Large intestine (tissue), 3 donors: ENCODE measurements around the gene RSU1. TPM values are rescaled to one million over a fixed set of nuclear protein-coding genes. Genes with fewer than 3 reads are reported as not detected.

Experiments used
- DNase-seq, 2 donors: peaks; one replicate each; pipeline versions ENCODE4 v3.0.0 to v3.0.0-alpha.2; 2013
- H3K27ac ChIP-seq: one replicate; pipeline ENCODE4 v1.5.1; 2013; ENCODE audit warnings: low read length
- H3K27me3 ChIP-seq: 2 replicates; pipeline ENCODE4 v1.6.1; 2013; ENCODE audit warnings: low read length; ENCODE audit not compliant: control insufficient read depth, insufficient read depth
- H3K36me3 ChIP-seq: 2 replicates; pipeline ENCODE4 v1.6.1; 2013; ENCODE audit warnings: low read length; ENCODE audit not compliant: control insufficient read depth, insufficient read depth
- H3K4me1 ChIP-seq: one replicate; pipeline ENCODE4 v1.6.1; 2013; ENCODE audit warnings: low read length; ENCODE audit not compliant: control insufficient read depth, insufficient read depth
- H3K4me3 ChIP-seq: one replicate; pipeline ENCODE4 v1.5.1; 2013; ENCODE audit warnings: low read length
- H3K9me3 ChIP-seq: one replicate; pipeline ENCODE4 v1.6.1; 2013; ENCODE audit warnings: mild to moderate bottlenecking, low read depth, low read length, moderate library complexity; ENCODE audit not compliant: control insufficient read depth
- WGBS: methylation state at CpG from one replicate; pipeline ENCODE4 v1.1.5; 2013; ENCODE audit warnings: low lambda C conversion rate; ENCODE audit not compliant: insufficient coverage; 5-methylcytosine and 5-hydroxymethylcytosine counted together
- polyA plus RNA-seq: library from polyadenylated mRNA; unstranded; fragments of 120-200 nt; gene quantifications from one replicate; pipeline ENCODE4 v1.2.1, GENCODE V29; 2013

Gene RSU1
- polyA plus RNA-seq, 1 donor: 37.0 TPM

DNA sequence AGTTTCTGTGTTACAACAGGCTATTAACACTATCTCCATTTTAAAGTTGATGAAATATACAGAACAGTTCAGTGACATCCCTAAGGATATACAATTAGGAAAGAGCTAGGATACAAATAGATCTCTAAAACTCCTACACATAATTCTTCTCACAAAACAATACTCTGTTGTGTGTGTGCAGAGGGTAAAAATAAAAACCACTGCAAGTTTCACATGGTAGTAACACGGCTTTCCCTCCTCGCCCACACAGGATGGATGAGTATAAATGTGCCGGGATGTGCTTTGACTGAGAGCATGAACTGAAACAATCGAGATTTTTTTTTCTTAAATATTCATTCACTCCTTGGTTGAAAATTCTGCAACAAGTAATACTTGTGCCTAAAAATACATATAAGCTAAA is 164.0 kb downstream of the RSU1 start:
- DNase-seq: no peak
- no CpG with 5 or more reads among the region's 4 CpGs for WGBS

GRCh38 chr10:16652154-16652553 is 165.1 kb downstream of the RSU1 start:
- H3K27me3 ChIP-seq: no peaks in the 10 kb centered on the region
- no peak for DNase-seq
- H3K27ac ChIP-seq: no peak overlapping the region
- no peaks in the 10 kb centered on the region for H3K36me3 ChIP-seq
- no peaks in the 10 kb centered on the region for H3K9me3 ChIP-seq
- no peak overlapping the region for H3K4me3 ChIP-seq
- WGBS: 59% methylated on average over 4 of the region's 5 CpGs
- H3K4me1 ChIP-seq: no peaks in the 10 kb centered on the region

More for the DNA sequence above, 164.0 kb downstream of the RSU1 start:
- H3K27ac ChIP-seq: no peak overlapping the region
- no peak overlapping the region for H3K4me3 ChIP-seq
- H3K4me1 ChIP-seq: no peaks in the 10 kb centered on the region
- H3K27me3 ChIP-seq: no peaks in the 10 kb centered on the region
- H3K9me3 ChIP-seq: no peaks in the 10 kb centered on the region
- H3K36me3 ChIP-seq: no peaks in the 10 kb centered on the region

DNA sequence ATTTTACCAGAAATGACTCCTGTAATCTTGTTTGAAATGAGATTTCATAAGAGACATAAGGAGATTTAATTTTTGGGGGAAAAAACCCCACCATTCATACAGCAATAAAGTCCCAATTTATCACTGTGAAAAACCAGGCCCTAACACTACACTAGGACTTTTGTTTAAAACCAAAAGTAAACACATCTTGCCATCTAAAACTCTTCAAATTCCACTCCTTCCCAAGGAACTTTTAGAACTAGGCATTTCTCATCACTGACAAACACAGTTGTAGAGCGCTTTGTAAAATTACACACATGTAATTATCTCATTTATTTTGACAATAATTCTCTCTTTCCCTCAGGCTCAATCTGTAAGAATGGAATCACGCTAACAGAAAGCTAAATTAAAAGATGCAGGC is 167.5 kb downstream of the RSU1 start:
- Histone ChIP-seq H3K27ac (no peak overlapping the region), H3K9me3 (no peaks in the 10 kb centered on the region), H3K27me3 (no peaks in the 10 kb centered on the region), H3K4me1 (no peaks in the 10 kb centered on the region), H3K36me3 (no peaks in the 10 kb centered on the region), H3K4me3 (no peak overlapping the region)
- DNase-seq: no peak
- WGBS: 100% methylated on average over 1 of the region's 2 CpGs

- no CpG with 5 or more reads among the region's 2 CpGs for WGBS
- no peak for DNase-seq
- H3K27me3 ChIP-seq: no peaks in the 10 kb centered on the region
- H3K36me3 ChIP-seq: no peaks in the 10 kb centered on the region
- H3K27ac ChIP-seq: no peak overlapping the region
- no peaks in the 10 kb centered on the region for H3K9me3 ChIP-seq
- H3K4me3 ChIP-seq: no peak overlapping the region
- H3K4me1 ChIP-seq: no peaks in the 10 kb centered on the region
These were observed 168.9 kb downstream of the RSU1 start for GRCh38 chr10:16648366-16648765.

DNA sequence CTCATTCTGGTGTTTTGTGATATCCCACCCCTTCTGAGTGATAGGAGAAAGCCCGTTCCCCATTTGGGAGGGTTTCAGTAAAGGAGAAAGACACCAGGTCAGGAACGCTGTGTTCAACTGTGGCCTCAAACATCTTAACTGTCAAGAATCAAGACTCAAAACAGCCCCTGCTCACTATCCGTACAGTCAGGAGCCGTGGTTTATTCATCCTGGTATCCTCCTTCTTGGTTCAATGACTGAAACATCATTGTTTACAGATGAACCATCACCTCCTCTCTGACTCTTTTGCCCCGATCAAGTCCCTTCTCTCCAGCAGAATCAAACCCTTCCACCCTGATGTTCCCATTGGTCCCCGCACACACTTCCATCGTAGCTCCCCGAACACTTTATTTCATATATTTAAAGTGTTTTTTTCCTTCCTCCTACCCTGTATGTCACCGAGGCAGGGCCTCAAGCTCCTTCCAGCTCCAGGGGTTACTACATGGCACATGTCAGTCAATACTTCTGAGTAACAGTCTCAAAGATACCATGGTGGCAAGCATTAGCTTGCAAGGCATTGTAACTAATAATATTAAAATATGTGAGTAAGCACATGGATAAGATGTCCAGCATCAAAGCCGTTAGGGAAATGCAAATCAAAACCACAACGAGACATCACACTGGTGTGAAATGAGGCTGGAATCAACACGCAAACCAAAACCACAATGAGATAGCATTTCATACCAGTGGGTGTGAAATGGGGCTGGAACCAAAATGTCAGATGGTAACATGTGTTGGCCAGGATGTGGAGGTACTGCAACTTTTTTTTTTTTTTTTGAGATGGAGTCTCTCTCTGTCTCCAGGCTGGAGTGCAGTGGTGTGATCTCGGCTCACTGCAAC is 170.8 kb downstream of the RSU1 start:
- Histone ChIP-seq H3K27me3 (no peaks in the 10 kb centered on the region), H3K36me3 (no peaks in the 10 kb centered on the region), H3K27ac (no peak overlapping the region), H3K4me1 (no peaks in the 10 kb centered on the region), H3K9me3 (no peaks in the 10 kb centered on the region), H3K4me3 (no peak overlapping the region)
- WGBS: 95% methylated on average over 3 of the region's 13 CpGs
- no peak for DNase-seq

DNA sequence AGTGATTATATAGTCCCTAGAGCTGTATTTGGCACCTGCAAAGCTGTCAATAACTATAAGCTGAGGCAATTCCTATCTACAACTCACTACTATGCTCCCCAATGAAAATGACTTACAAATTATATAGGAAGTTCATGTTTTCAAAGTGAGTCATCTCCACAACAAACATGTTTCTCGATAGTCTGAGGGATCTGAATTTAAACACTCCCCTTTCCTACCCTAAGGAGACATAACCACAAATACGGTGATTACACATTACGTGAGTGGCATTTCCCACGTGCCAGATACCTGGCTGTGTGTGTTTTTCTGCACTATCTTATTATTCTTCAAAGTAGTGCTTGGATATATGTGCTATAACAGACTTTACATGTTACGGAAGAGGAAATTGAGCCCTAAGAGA is 173.1 kb downstream of the RSU1 start:
- Histone ChIP-seq H3K27me3 (no peaks in the 10 kb centered on the region), H3K4me1 (no peaks in the 10 kb centered on the region), H3K27ac (no peak overlapping the region), H3K36me3 (no peaks in the 10 kb centered on the region), H3K4me3 (no peak overlapping the region), H3K9me3 (no peaks in the 10 kb centered on the region)
- WGBS: no CpG with 5 or more reads among the region's 5 CpGs
- DNase-seq: no peak

- Histone ChIP-seq H3K27me3 (no peaks in the 10 kb centered on the region), H3K36me3 (no peaks in the 10 kb centered on the region), H3K9me3 (no peaks in the 10 kb centered on the region), H3K4me1 (no peaks in the 10 kb centered on the region), H3K4me3 (no peak overlapping the region), H3K27ac (no peak overlapping the region)
- 94% methylated on average over 2 of the region's 3 CpGs for WGBS
- DNase-seq: no peak
These were observed 173.7 kb downstream of the RSU1 start for GRCh38 chr10:16643502-16643901.

DNA sequence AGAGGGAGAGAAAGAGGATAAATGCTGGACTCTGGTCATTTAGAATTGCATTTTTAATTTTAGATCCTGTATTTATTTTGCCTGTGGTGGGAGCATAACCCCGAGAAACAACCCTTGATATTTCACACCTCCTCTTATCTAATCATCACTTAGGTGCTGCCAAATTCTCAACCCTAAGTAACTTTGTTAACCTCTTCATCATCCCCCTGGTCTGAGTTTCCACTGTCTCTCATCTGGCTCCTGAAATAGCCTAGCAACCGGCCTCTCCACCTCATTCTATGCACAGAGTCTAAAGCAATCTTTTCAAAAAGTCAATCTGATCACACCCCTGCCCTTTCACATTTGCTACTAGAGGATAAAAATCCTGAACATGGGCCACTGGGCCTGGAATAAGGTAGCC is 177.1 kb downstream of the RSU1 start:
- WGBS: no CpG with 5 or more reads among the region's 2 CpGs
- Histone ChIP-seq H3K36me3 (no peaks in the 10 kb centered on the region), H3K27ac (no peak overlapping the region)

GRCh38 chr10:16639471-16639870 is 177.8 kb downstream of the RSU1 start:
- H3K27me3 ChIP-seq: no peaks in the 10 kb centered on the region
- no peak overlapping the region for H3K27ac ChIP-seq
- H3K9me3 ChIP-seq: no peaks in the 10 kb centered on the region
- 80% methylated on average over 1 of the region's 4 CpGs for WGBS
- H3K4me1 ChIP-seq: no peaks in the 10 kb centered on the region
- no peak overlapping the region for H3K4me3 ChIP-seq
- no peak for DNase-seq
- H3K36me3 ChIP-seq: no peaks in the 10 kb centered on the region

More for the DNA sequence above, 177.1 kb downstream of the RSU1 start:
- DNase-seq: no peak
- Histone ChIP-seq H3K27me3 (no peaks in the 10 kb centered on the region), H3K4me1 (no peaks in the 10 kb centered on the region), H3K4me3 (no peak overlapping the region), H3K9me3 (no peaks in the 10 kb centered on the region)

GRCh38 chr10:16632996-16633395 is 184.2 kb downstream of the RSU1 start:
- Histone ChIP-seq H3K27me3 (no peaks in the 10 kb centered on the region), H3K9me3 (no peaks in the 10 kb centered on the region), H3K36me3 (no peaks in the 10 kb centered on the region), H3K4me3 (no peak overlapping the region), H3K4me1 (no peaks in the 10 kb centered on the region), H3K27ac (no peak overlapping the region)
- no peak for DNase-seq
- WGBS: no CpG with 5 or more reads among the region's 5 CpGs

DNA sequence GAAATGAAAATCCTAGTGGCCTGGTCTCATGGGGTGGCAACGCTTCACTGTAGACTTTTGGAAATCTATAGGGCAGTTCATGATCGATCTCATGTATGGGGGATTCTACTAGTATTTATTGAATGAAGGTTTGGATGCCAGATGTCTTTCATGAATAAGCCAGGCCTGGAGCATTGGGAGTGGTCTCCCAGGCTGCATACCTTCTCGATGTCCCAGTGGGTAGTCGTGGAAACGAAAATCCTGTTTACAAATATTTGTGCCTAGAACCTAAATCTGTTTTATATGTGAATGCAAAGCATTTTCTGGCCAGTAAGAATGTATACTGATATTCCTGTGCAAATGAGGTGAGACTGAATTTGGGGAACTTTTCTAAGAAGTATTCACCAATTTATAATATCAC is 190.5 kb downstream of the RSU1 start:
- H3K27ac ChIP-seq: no peak overlapping the region
- H3K27me3 ChIP-seq: no peaks in the 10 kb centered on the region
- WGBS: 75% methylated on average over 4 of the region's 5 CpGs
- H3K36me3 ChIP-seq: no peaks in the 10 kb centered on the region
- DNase-seq: no peak
- no peaks in the 10 kb centered on the region for H3K9me3 ChIP-seq
- H3K4me3 ChIP-seq: no peak overlapping the region
- no peaks in the 10 kb centered on the region for H3K4me1 ChIP-seq
